H9 (cell line): Measurements from ENCODE around the gene RHBDL1. TPM values are rescaled to one million over a fixed set of nuclear protein-coding genes. Genes with fewer than 3 reads are reported as not detected.

ENCODE experiments used
- DNase-seq: peaks from one replicate; pipeline ENCODE4 v3.0.0-alpha.2; 2017
- H2AFZ ChIP-seq: one replicate; pipeline ENCODE4 v1.6.1; 2013; ENCODE audit warnings: mild to moderate bottlenecking, low read length, control low read depth, moderate library complexity
- H2AK5ac ChIP-seq: 2 replicates; pipeline ENCODE4 v1.6.1; 2013; ENCODE audit warnings: low read length, control low read depth, mixed read lengths; ENCODE audit not compliant: insufficient read length
- H2BK120ac ChIP-seq: one replicate; pipeline ENCODE4 v1.6.1; 2013; ENCODE audit warnings: low read depth, mild to moderate bottlenecking, low read length, control low read depth, inconsistent platforms; ENCODE audit not compliant: poor library complexity, severe bottlenecking
- H2BK12ac ChIP-seq: 2 replicates; pipeline ENCODE4 v1.6.1; 2013; ENCODE audit warnings: low read length, control low read depth, mixed read lengths, low read depth; ENCODE audit not compliant: insufficient read length
- H2BK15ac ChIP-seq: 2 replicates; pipeline ENCODE4 v1.6.1; 2013; ENCODE audit warnings: low read depth, low read length, control low read depth
- H2BK20ac ChIP-seq: one replicate; pipeline ENCODE4 v1.6.1; 2013; ENCODE audit warnings: low read depth, mild to moderate bottlenecking, low read length, control low read depth, inconsistent platforms; ENCODE audit not compliant: poor library complexity, severe bottlenecking
- H2BK5ac ChIP-seq: 2 replicates; pipeline ENCODE4 v1.6.1; 2013; ENCODE audit warnings: low read length, control low read depth, mixed read lengths; ENCODE audit not compliant: insufficient read length
- H3K14ac ChIP-seq: 2 replicates; pipeline ENCODE4 v1.6.1; 2013; ENCODE audit warnings: low read length, control low read depth; ENCODE audit not compliant: insufficient read depth
- H3K18ac ChIP-seq: 2 replicates; pipeline ENCODE4 v1.6.1; 2013; ENCODE audit warnings: low read depth, mild to moderate bottlenecking, mixed read lengths, low read length, control low read depth; ENCODE audit not compliant: insufficient read length
- H3K23ac ChIP-seq: 2 replicates; pipeline ENCODE4 v1.6.1; 2013; ENCODE audit warnings: low read length, control low read depth, mixed read lengths, low read depth; ENCODE audit not compliant: insufficient read length
- H3K23me2 ChIP-seq: 2 replicates; pipeline ENCODE4 v1.6.1; 2013; ENCODE audit warnings: low read depth, mild to moderate bottlenecking, mixed read lengths, low read length, control low read depth; ENCODE audit not compliant: insufficient read length, poor library complexity, severe bottlenecking
- H3K27ac ChIP-seq: 2 replicates; pipeline ENCODE4 v1.5.1; 2013; ENCODE audit warnings: low read length, control low read depth, mixed read lengths, low read depth; ENCODE audit not compliant: insufficient read length
- H3K27me3 ChIP-seq: 2 replicates; pipeline ENCODE4 v1.6.1; 2013; ENCODE audit warnings: low read length, control low read depth, inconsistent platforms; ENCODE audit not compliant: insufficient read depth
- H3K4ac ChIP-seq: 2 replicates; pipeline ENCODE4 v1.6.1; 2013; ENCODE audit warnings: low read depth, mild to moderate bottlenecking, control low read depth, inconsistent platforms, low read length, moderate library complexity
- H3K4me1 ChIP-seq: 2 replicates; pipeline ENCODE4 v1.6.1; 2013; ENCODE audit warnings: low read length, control low read depth, inconsistent platforms; ENCODE audit not compliant: insufficient read depth
- H3K4me2 ChIP-seq: 2 replicates; pipeline ENCODE4 v1.6.1; 2013; ENCODE audit warnings: low read length, control low read depth, mixed read lengths; ENCODE audit not compliant: insufficient read length, insufficient read depth
- H3K56ac ChIP-seq: 2 replicates; pipeline ENCODE4 v1.6.1; 2013; ENCODE audit warnings: low read depth, mild to moderate bottlenecking, mixed read lengths, low read length, control low read depth; ENCODE audit not compliant: insufficient read length
- H3K79me1 ChIP-seq: 2 replicates; pipeline ENCODE4 v1.6.1; 2013; ENCODE audit warnings: low read depth, mild to moderate bottlenecking, moderate library complexity, low read length, control low read depth, inconsistent platforms; ENCODE audit not compliant: insufficient read depth, poor library complexity, severe bottlenecking
- H3K79me2 ChIP-seq: 2 replicates; pipeline ENCODE4 v1.6.1; 2013; ENCODE audit warnings: low read length, control low read depth, inconsistent platforms; ENCODE audit not compliant: insufficient read depth
- H3K9ac ChIP-seq: 2 replicates; pipeline ENCODE4 v1.6.1; 2013; ENCODE audit warnings: low read length, control low read depth, mixed read lengths; ENCODE audit not compliant: insufficient read length; ENCODE audit errors: extremely low read depth
- H3K9me3 ChIP-seq: one replicate; pipeline ENCODE4 v1.6.1; 2013; ENCODE audit warnings: low read depth, low read length, inconsistent platforms; ENCODE audit not compliant: control insufficient read depth
- H3T11ph ChIP-seq: one replicate; pipeline ENCODE4 v1.6.1; 2013; ENCODE audit warnings: mild to moderate bottlenecking, low read length, control low read depth, inconsistent platforms
- H4K20me1 ChIP-seq: one replicate; pipeline ENCODE4 v1.6.1; 2013; ENCODE audit not compliant: control insufficient read depth, insufficient read length, insufficient read depth
- H4K5ac ChIP-seq: 2 replicates; pipeline ENCODE4 v1.6.1; 2013; ENCODE audit warnings: low read depth, mild to moderate bottlenecking, mixed read lengths, low read length, control low read depth; ENCODE audit not compliant: insufficient read length
- H4K8ac ChIP-seq: replicated peaks from 2 replicates; pipeline ENCODE4 v1.6.1; 2013; ENCODE audit warnings: low read length, control low read depth, mixed read lengths, low read depth; ENCODE audit not compliant: insufficient read length
- H4K91ac ChIP-seq: 2 replicates; pipeline ENCODE4 v1.6.1; 2013; ENCODE audit warnings: low read depth, mild to moderate bottlenecking, moderate library complexity, mixed read lengths, low read length, control low read depth; ENCODE audit not compliant: insufficient read length
- H3K27ac Mint-ChIP-seq, 3 experiments: 2 replicates in 2 of 3; 3 replicates in 1 of 3; pipeline ENCODE4 v1.8.0; 2020 to 2021; ENCODE audit warnings: mixed read lengths in 3 of 3, mild to moderate bottlenecking in 1 of 3, moderate library complexity in 1 of 3
- H3K27me3 Mint-ChIP-seq: 2 replicates; pipeline ENCODE4 v1.8.0; 2021; ENCODE audit warnings: low read depth, mild to moderate bottlenecking, moderate library complexity, mixed read lengths
- H3K36me3 Mint-ChIP-seq, 3 experiments: 2 replicates in 2 of 3; 3 replicates in 1 of 3; pipeline ENCODE4 v1.8.0; 2020 to 2021; ENCODE audit warnings: low read depth in 3 of 3, mixed read lengths in 3 of 3; ENCODE audit not compliant: insufficient read depth in 1 of 3
- H3K4me1 Mint-ChIP-seq, 2 experiments: 2 replicates each; pipeline ENCODE4 v1.8.0; 2020; ENCODE audit warnings: mixed read lengths in 2 of 2
- H3K4me3 Mint-ChIP-seq, 2 experiments: 2 replicates in 1 of 2; 3 replicates in 1 of 2; pipeline ENCODE4 v1.8.0; 2020 to 2021; ENCODE audit warnings: mild to moderate bottlenecking in 2 of 2, mixed read lengths in 2 of 2, moderate library complexity in 1 of 2
- H3K9me3 Mint-ChIP-seq, 2 experiments: 2 replicates in 1 of 2; 3 replicates in 1 of 2; pipeline ENCODE4 v1.8.0; 2020; ENCODE audit warnings: mild to moderate bottlenecking in 2 of 2, mixed read lengths in 2 of 2, moderate library complexity in 1 of 2
- WGBS: extraction: QIAGEN DNeasy Blood & Tissue Kit; methylation state at CpG from one replicate; pipeline ENCODE4 v1.1.7; 2013; ENCODE audit warnings: missing lambda C conversion rate, low lambda C conversion rate, mixed read lengths; ENCODE audit not compliant: insufficient read length; ENCODE audit errors: extremely low coverage; 5-methylcytosine and 5-hydroxymethylcytosine counted together
- total RNA-seq: library from RNA; stranded (reverse); gene quantifications from 2 replicates; pipeline ENCODE4 v1.2.1, GENCODE V29; 2021
- TF ChIP-seq, protein P1 (sequence below): fragments of 200-600 bp; sonication (generic); conservative IDR thresholded peaks from 3 replicates; pipeline ENCODE4 v1.8.0; 2021; ENCODE audit warnings: antibody characterized with exemption, mild to moderate bottlenecking

Gene RHBDL1
- total RNA-seq, 1 experiment from 2014 or later = 7.6 TPM

DNA sequence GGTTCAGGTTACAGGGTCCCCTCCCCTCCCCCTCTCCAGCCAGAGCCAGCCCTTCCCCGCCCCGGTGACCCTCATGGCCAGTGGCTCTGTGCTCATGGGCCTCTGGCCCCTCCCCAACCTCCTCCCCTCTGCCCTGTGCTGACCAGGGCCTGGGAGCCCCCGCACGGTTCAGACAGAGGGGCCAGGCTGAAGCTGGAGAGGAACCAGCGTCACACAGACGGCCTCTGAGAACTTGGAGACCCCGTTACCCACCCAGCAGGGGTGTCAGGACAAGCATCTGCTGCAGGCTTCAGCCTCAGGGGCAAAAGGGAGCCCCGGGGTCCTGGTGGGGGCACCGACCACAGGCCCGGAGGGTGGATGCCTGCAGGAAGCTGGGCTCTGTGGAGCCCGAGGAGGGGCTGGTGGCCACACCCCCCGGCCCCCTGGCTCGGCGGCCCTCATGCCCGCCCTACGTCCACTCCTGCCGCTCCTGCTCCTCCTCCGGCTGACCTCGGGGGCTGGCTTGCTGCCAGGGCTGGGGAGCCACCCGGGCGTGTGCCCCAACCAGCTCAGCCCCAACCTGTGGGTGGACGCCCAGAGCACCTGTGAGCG is 44.6 kb upstream of the RHBDL1 start, which contains the start of gene WFIKKN1:
Gene WFIKKN1 (plus strand): TSS at position 171 of the 591 bp plus-strand sequence. CDS start 269 bp downstream, at position 440.
- Histone ChIP-seq H4K91ac (no peak within 1 kb of the TSS), H3T11ph (no peak within 1 kb of the TSS), H3K4me1 (no peaks in the 10 kb centered on the region; the same call in 1 of the 2 replicates), H3K9ac (no peak within 1 kb of the TSS), H3K14ac (peak within 1 kb of the TSS; percentile 71), H2AFZ (no peak within 1 kb of the TSS), H3K27ac (no peak within 1 kb of the TSS), H4K8ac (no peak within 1 kb of the TSS), H3K4me2 (peak within 1 kb of the TSS; percentile 16), H3K79me2 (peaks cover 2% of the 10 kb centered on the region; the same call in 1 of the 2 replicates), H3K23ac (no peak within 1 kb of the TSS), H2BK15ac (no peak within 1 kb of the TSS), H2BK12ac (no peak within 1 kb of the TSS), H4K5ac (no peak within 1 kb of the TSS), H2BK5ac (no peak within 1 kb of the TSS), H3K56ac (no peak within 1 kb of the TSS), H3K9me3 (no peaks in the 10 kb centered on the region), H4K20me1 (no peaks in the 10 kb centered on the region), H3K27me3 (no peaks in the 10 kb centered on the region), H2BK20ac (no peak within 1 kb of the TSS), H3K23me2 (peaks cover 12% of the 10 kb centered on the region), H3K4ac (no peak within 1 kb of the TSS), H2AK5ac (no peak within 1 kb of the TSS), H3K18ac (peak within 1 kb of the TSS; percentile 67), H2BK120ac (no peak within 1 kb of the TSS), H3K79me1 (no peaks in the 10 kb centered on the region)
- Mint-ChIP-seq H3K9me3 (no peaks in the 10 kb centered on the region), H3K36me3 (peaks cover 0 to 12% (median 0%) of the 10 kb centered on the region in 3 experiments; a peak in 4 of 7 replicates), H3K4me3 (peak within 1 kb of the TSS; percentile 47 to 70), H3K27ac (peak within 1 kb of the TSS; percentile 57 to 83 (median 67); a peak in 3 of 7 replicates), H3K4me1 (peaks cover 6 to 30% of the 10 kb centered on the region in 2 experiments; a peak in 3 of 4 replicates), H3K27me3 (no peaks in the 10 kb centered on the region)
- TF ChIP-seq, protein P1, sequence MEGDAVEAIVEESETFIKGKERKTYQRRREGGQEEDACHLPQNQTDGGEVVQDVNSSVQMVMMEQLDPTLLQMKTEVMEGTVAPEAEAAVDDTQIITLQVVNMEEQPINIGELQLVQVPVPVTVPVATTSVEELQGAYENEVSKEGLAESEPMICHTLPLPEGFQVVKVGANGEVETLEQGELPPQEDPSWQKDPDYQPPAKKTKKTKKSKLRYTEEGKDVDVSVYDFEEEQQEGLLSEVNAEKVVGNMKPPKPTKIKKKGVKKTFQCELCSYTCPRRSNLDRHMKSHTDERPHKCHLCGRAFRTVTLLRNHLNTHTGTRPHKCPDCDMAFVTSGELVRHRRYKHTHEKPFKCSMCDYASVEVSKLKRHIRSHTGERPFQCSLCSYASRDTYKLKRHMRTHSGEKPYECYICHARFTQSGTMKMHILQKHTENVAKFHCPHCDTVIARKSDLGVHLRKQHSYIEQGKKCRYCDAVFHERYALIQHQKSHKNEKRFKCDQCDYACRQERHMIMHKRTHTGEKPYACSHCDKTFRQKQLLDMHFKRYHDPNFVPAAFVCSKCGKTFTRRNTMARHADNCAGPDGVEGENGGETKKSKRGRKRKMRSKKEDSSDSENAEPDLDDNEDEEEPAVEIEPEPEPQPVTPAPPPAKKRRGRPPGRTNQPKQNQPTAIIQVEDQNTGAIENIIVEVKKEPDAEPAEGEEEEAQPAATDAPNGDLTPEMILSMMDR = no peak
- peak; percentile 92 for DNase-seq
- no CpG with 5 or more reads among the region's 23 CpGs for WGBS
